HG02623 (cell line): ENCODE data around the gene THOC6.
"Not testable (repeated sequence)": the region's sequence is repeated elsewhere in the genome, so short reads cannot be mapped to it uniquely, and the experiment has no call there.

Experiments used
- ATAC-seq: cut with Tn5 transposase; IDR thresholded peaks from one replicate; pipeline ENCODE4 v1.9.1; 2021; ENCODE audit warnings: moderate library complexity; ENCODE audit not compliant: unreplicated experiment

Gene THOC6

DNA sequence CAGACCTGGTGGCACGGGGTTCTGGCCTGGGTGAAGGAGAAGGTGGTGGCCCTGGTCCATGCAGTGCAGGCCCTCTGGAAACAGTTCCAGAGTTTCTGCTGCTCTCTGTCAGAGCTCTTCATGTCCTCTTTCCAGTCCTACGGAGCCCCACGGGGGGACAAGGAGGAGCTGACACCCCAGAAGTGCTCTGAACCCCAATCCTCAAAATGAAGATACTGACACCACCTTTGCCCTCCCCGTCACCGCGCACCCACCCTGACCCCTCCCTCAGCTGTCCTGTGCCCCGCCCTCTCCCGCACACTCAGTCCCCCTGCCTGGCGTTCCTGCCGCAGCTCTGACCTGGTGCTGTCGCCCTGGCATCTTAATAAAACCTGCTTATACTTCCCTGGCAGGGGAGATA, 45.3 kb downstream of the THOC6 start:
- ATAC-seq, result not testable (repeated sequence)

DNA sequence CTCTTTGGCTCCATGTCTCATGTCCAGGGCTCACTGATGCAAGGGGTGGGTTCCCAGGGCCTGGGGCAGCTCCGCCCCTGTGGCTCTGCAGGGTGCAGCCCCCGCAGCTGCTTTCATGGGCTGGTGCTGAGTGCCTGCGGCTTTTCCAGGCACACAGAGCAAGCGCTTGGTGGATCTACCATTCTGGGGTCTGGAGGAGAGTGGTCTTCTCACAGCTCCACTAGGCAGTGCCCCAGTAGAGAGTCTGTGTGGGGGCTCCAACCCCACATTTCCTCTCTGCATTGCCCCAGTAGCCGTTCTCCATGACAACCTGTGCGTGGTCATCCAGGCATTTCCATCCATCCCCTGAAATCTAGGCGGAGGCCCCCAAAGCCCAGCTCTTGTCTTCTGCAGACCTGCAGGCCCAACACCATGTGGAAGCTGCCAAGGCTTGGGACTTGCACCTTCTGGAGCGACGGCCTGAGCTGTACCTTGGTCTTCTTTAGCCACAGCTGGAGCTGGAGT, 46.8 kb downstream of the THOC6 start:
- ATAC-seq, result no peak

- no peak for ATAC-seq
Measured at GRCh38 chr16:3071655-3072054, 47.8 kb downstream of the THOC6 start.

GRCh38 chr16:3072148-3072547, 48.3 kb downstream of the THOC6 start:
- ATAC-seq, result not testable (repeated sequence)

GRCh38 chr16:3072576-3073263, 48.9 kb downstream of the THOC6 start:
- ATAC-seq, result not testable (repeated sequence)

GRCh38 chr16:3073448-3073847, 49.6 kb downstream of the THOC6 start:
- no peak for ATAC-seq

GRCh38 chr16:3074860-3075522, 51.2 kb downstream of the THOC6 start:
- ATAC-seq, result peak; percentile 63

GRCh38 chr16:3075523-3075915, 51.7 kb downstream of the THOC6 start:
- no peak for ATAC-seq

- ATAC-seq, result not testable (repeated sequence)
Measured at GRCh38 chr16:3075946-3076345, 52.1 kb downstream of the THOC6 start.

- ATAC-seq, result no peak
Measured at GRCh38 chr16:3076577-3076976, 52.7 kb downstream of the THOC6 start.
